Heart right ventricle (tissue), 16 donors: ENCODE measurements around the gene NSUN6. TPM values are rescaled to one million over a fixed set of nuclear protein-coding genes. Genes with fewer than 3 reads are reported as not detected.
A peak's percentile ranks its signal among the peaks of the same experiment; 100 is the strongest.

Source experiments
- ATAC-seq, 8 donors: fragments of 200-7000 bp; cut with Tn5 transposase; one replicate each; pipeline ENCODE4 v1.9.1; 2020; ENCODE audit warnings: mild to moderate bottlenecking in 8 of 8, moderate library complexity in 8 of 8, moderate number of reproducible peaks in 1 of 8
- DNase-seq, 2 donors: peaks; one replicate each; pipeline ENCODE4 v3.0.0-alpha.2; 2020
- H3K27ac ChIP-seq, 10 donors: fragments of 200-600 bp; sonication (generic) in 2 of 10; one replicate each; pipeline versions ENCODE4 v1.5.0 to v1.8.0; 2020 to 2022; ENCODE audit warnings: mild to moderate bottlenecking in 3 of 10
- H3K27me3 ChIP-seq, 7 donors: fragments of 200-600 bp; one replicate each; pipeline ENCODE4 v1.8.0; 2021 to 2022; ENCODE audit warnings: mild to moderate bottlenecking in 2 of 7
- H3K36me3 ChIP-seq, 9 donors: fragments of 200-600 bp; sonication (generic) in 1 of 9; one replicate each; pipeline versions ENCODE4 v1.5.0 to v1.8.0; 2020 to 2022; ENCODE audit warnings: mild to moderate bottlenecking in 2 of 9
- H3K4me1 ChIP-seq, 9 donors: fragments of 200-600 bp; sonication (generic) in 1 of 9; one replicate each; pipeline versions ENCODE4 v1.5.0 to v1.8.0; 2020 to 2022; ENCODE audit warnings: mild to moderate bottlenecking in 4 of 9
- H3K4me3 ChIP-seq, 10 donors: fragments of 200-600 bp; sonication (generic) in 2 of 10; one replicate each; pipeline versions ENCODE4 v1.5.0 to v1.8.0; 2020 to 2022; ENCODE audit warnings: mild to moderate bottlenecking in 7 of 10, moderate library complexity in 2 of 10
- H3K9me3 ChIP-seq, 11 donors: fragments of 200-600 bp in 10 of 11; sonication (generic) in 2 of 11; one replicate each; pipeline versions ENCODE4 v1.5.0 to v1.8.0; 2013 to 2022; ENCODE audit warnings: mild to moderate bottlenecking in 2 of 11, control low read depth in 1 of 11, moderate library complexity in 1 of 11
- CTCF ChIP-seq, 9 donors: fragments of 200-600 bp; sonication (generic) in 2 of 9; IDR thresholded peaks; one replicate each; pipeline versions ENCODE4 v1.5.0 to v1.8.0; 2021 to 2022; ENCODE audit warnings: antibody characterized with exemption in 9 of 9, mild to moderate bottlenecking in 5 of 9, moderate library complexity in 1 of 9
- WGBS, 2 donors: extraction: QIAGEN DNeasy Blood & Tissue Kit; methylation state at CpG; one replicate each; pipeline ENCODE4 v1.1.7; 2013; ENCODE audit warnings: inconsistent platforms in 1 of 2; 5-methylcytosine and 5-hydroxymethylcytosine counted together
- intact Hi-C, 10 donors: fragments of 100-400 bp; cut with DNase I; formaldehyde crosslinking; loops; one replicate each; pipeline versions ENCODE4 v1.11.1 to v1.14.2; 2022
- polyA plus RNA-seq, 2 donors: library from polyadenylated mRNA; stranded (reverse); fragments of 200-250 nt; gene quantifications; one replicate each; pipeline ENCODE4 v1.2.3, GENCODE V29; 2013
- total RNA-seq, 10 donors: library from RNA; stranded (reverse); fragmentation: NEBNext Ultra II Directional in 3 of 10; extraction: Animal tissue kit (Norgen Biotek cat#: 25700) in 3 of 10; gene quantifications; one replicate each; pipeline versions ENCODE4 v1.2.1 to v1.2.4, GENCODE V29; 2021 to 2023
- donor health status: Arrhythmogenic right ventricular cardiomyopathy.
- donor health status: ischemic (EF 13 %, LVEDD 7.1; RV severe dilation, severe dysfunction).
- donor health status: healthy with polysubstance abuse.
- donor health status: DM: no; HTN: yes; CAD: no.
- donor health status: DM: no; HTN: no; CAD: no.
- donor health status: ischemic (EF 25% LVEDD 6.9; RV normal size, moderate dysfunction).
- donor health status: ischemic (EF 25% LVEDD 5.7; RV mildly dilated, moderate dysfunction).
- donor health status: healthy.
- donor health status: DM: yes; HTN: yes; CAD: no.
- donor health status: Ischemic cardiomyopathy.
- donor health status: ischemic (EF 35%, LVEDD 5.7; RV mildly dilated, moderate dysfunction).
- donor health status: nonischemic (EF 11% LVEDD 7.7; RV severe dilation, severe dysfunction).
- donor health status: DM: yes; HTN: yes; CAD: no.
- donor health status: PGD.
- donor health status: ischemic (EF 29% LVEDD 5.4; RV normal size, mild dysfunction).
- donor health status: nonischemic (EF 23%, LVEDD 6.1; RV moderate dilation, normal function).

The NSUN6 gene
- total and polyA plus RNA-seq, 12 donors: 4.9 to 13.5 (median 8.7) TPM

- DNase-seq (no peak), ATAC-seq (peak in 4 of 8 donors; percentile 46 to 64 (median 48))
- Histone ChIP-seq H3K36me3 (peaks cover 0 to 46% (median 0%) of the 10 kb centered on the region in 9 donors), H3K9me3 (no peaks in the 10 kb centered on the region), H3K27ac (peak overlapping the region in 7 of 10 donors; percentile 7 to 56 (median 27)), H3K4me1 (peaks cover 0 to 14% (median 8%) of the 10 kb centered on the region in 9 donors), H3K27me3 (no peaks in the 10 kb centered on the region), H3K4me3 (no peak overlapping the region)
- 36 to 38% methylated on average over 11 of the region's 11 CpGs for WGBS, 2 donors
- intact Hi-C loops: no loop called here
- TF ChIP-seq CTCF (IDR thresholded peaks at IDR 0.05): no peak
These were observed 145.8 kb downstream of the NSUN6 start for GRCh38 chr10:18505456-18506118.

GRCh38 chr10:18504161-18504560 is 147.2 kb downstream of the NSUN6 start:
- TF ChIP-seq CTCF (IDR thresholded peaks at IDR 0.05): no peak

GRCh38 chr10:18501629-18502028 is 149.8 kb downstream of the NSUN6 start:
- Histone ChIP-seq H3K9me3 (no peaks in the 10 kb centered on the region), H3K4me1 (peaks cover 0 to 24% (median 12%) of the 10 kb centered on the region in 9 donors), H3K27me3 (no peaks in the 10 kb centered on the region), H3K4me3 (no peak overlapping the region), H3K36me3 (peaks cover 0 to 21% (median 0%) of the 10 kb centered on the region in 9 donors), H3K27ac (no peak overlapping the region)
- no peak for TF ChIP-seq CTCF (IDR thresholded peaks at IDR 0.05)
- intact Hi-C loops: no loop called here
- 82 to 85% methylated on average over 5 of the region's 5 CpGs for WGBS, 2 donors
- DNase-seq (no peak), ATAC-seq (no peak)

More at GRCh38 chr10:18504161-18504560, 147.2 kb downstream of the NSUN6 start:
- Histone ChIP-seq H3K36me3 (peaks cover 0 to 37% (median 0%) of the 10 kb centered on the region in 9 donors), H3K4me3 (no peak overlapping the region), H3K4me1 (peaks cover 0 to 18% (median 8%) of the 10 kb centered on the region in 9 donors), H3K27me3 (no peaks in the 10 kb centered on the region), H3K9me3 (no peaks in the 10 kb centered on the region), H3K27ac (no peak overlapping the region)
- no peak for ATAC-seq
- no peak for DNase-seq
- intact Hi-C loops: no loop called here
- WGBS, 2 donors: 95% methylated on average over 5 of the region's 5 CpGs

GRCh38 chr10:18501198-18501597 is 150.2 kb downstream of the NSUN6 start:
- WGBS, 2 donors: 83 to 87% methylated on average over 3 of the region's 3 CpGs
- H3K9me3 ChIP-seq: no peaks in the 10 kb centered on the region
- DNase-seq: no peak
- H3K36me3 ChIP-seq: peaks cover 0 to 21% (median 0%) of the 10 kb centered on the region in 9 donors
- H3K27me3 ChIP-seq: no peaks in the 10 kb centered on the region
- intact Hi-C loops: no loop called here
- peak overlapping the region in 1 of 10 donors; percentile 13 for H3K27ac ChIP-seq
- no peak for ATAC-seq
- no peak overlapping the region for H3K4me3 ChIP-seq
- H3K4me1 ChIP-seq: peaks cover 0 to 22% (median 11%) of the 10 kb centered on the region in 9 donors
- TF ChIP-seq CTCF (IDR thresholded peaks at IDR 0.05): no peak
